H1 (cell line): Measurements from ENCODE around the gene LMNA. TPM values are rescaled to one million over a fixed set of nuclear protein-coding genes. Genes with fewer than 3 reads are reported as not detected.

Experiments used
- CTCF ChIA-PET: fragments of 300-600 bp; sonication (Branson Sonifier 250); formaldehyde crosslinking; loops from one replicate; lab custom pipeline; 2021; ENCODE audit not compliant: partially characterized antibody; lab: Charles Lee
- POLR2A ChIA-PET: fragments of 300-600 bp; sonication (Branson Sonifier 250); formaldehyde crosslinking; loops from one replicate; lab custom pipeline; 2021; ENCODE audit warnings: inconsistent platforms; ENCODE audit not compliant: partially characterized antibody; lab: Charles Lee
- DNase-seq, 2 experiments: peaks; one replicate each; pipeline versions ENCODE4 v3.0.0 to v3.0.0-alpha.2; 2010 to 2022; ENCODE audit warnings: low spot score in 2 of 2, low read depth in 1 of 2, mixed read lengths in 1 of 2
- FAIRE-seq: peaks from 2 replicates; lab custom pipeline; 2011; peaks lifted over from hg19 to GRCh38; lab: Jason Lieb, UNC
- H2AFZ ChIP-seq: 2 replicates; pipeline ENCODE4 v1.8.1; 2012; ENCODE audit warnings: low read length, inconsistent platforms
- H2AK5ac ChIP-seq: 2 replicates; pipeline ENCODE4 v1.6.1; 2013; ENCODE audit warnings: low read depth, low read length
- H2BK120ac ChIP-seq: replicated peaks from 2 replicates; pipeline ENCODE3; 2013; ENCODE audit warnings: low read depth, low read length, inconsistent platforms
- H2BK12ac ChIP-seq: 2 replicates; pipeline ENCODE4 v1.6.1; 2013; ENCODE audit warnings: low read depth, low read length
- H2BK15ac ChIP-seq: 2 replicates; pipeline ENCODE4 v1.6.1; 2013; ENCODE audit warnings: low read length
- H2BK20ac ChIP-seq: 2 replicates; pipeline ENCODE4 v1.6.1; 2013; ENCODE audit warnings: low read length
- H2BK5ac ChIP-seq: 2 replicates; pipeline ENCODE4 v1.6.1; 2013; ENCODE audit warnings: low read depth, low read length
- H3K14ac ChIP-seq: 2 replicates; pipeline ENCODE4 v1.6.1; 2013; ENCODE audit warnings: inconsistent platforms; ENCODE audit not compliant: insufficient read length
- H3K18ac ChIP-seq: 2 replicates; pipeline ENCODE4 v1.6.1; 2013; ENCODE audit warnings: low read length; ENCODE audit errors: extremely low read depth
- H3K23ac ChIP-seq: 2 replicates; pipeline ENCODE4 v1.6.1; 2013; ENCODE audit warnings: inconsistent platforms; ENCODE audit not compliant: insufficient read length
- H3K23me2 ChIP-seq: 2 replicates; pipeline ENCODE4 v1.6.1; 2013; ENCODE audit warnings: low read depth, low read length
- H3K27ac ChIP-seq: 2 replicates; pipeline ENCODE4 v1.6.1; 2011; ENCODE audit warnings: low read depth, low read length, inconsistent platforms
- H3K27me3 ChIP-seq, 4 experiments: replicated peaks in 1 of 4; 1 replicate in 1 of 4; 2 replicates in 3 of 4; pipeline versions ENCODE4 v1.6.1 to v1.8.1; 2011 to 2013; ENCODE audit warnings: low read length in 3 of 4, mild to moderate bottlenecking in 3 of 4, inconsistent platforms in 2 of 4, mixed read lengths in 2 of 4, moderate library complexity in 1 of 4; ENCODE audit not compliant: control insufficient read depth in 3 of 4, insufficient read depth in 3 of 4; ENCODE audit errors: extremely low read depth in 1 of 4
- H3K36me3 ChIP-seq, 4 experiments: 2 replicates each; pipeline versions ENCODE4 v1.6.1 to v1.8.1; 2011 to 2013; ENCODE audit warnings: mild to moderate bottlenecking in 4 of 4, low read length in 3 of 4, moderate library complexity in 2 of 4, control low read depth in 1 of 4, inconsistent platforms in 1 of 4; ENCODE audit not compliant: insufficient read depth in 4 of 4, control insufficient read depth in 2 of 4
- H3K4ac ChIP-seq: replicated peaks from 2 replicates; pipeline ENCODE3; 2013; ENCODE audit warnings: low read length, low read depth, mixed read lengths, inconsistent platforms; ENCODE audit not compliant: insufficient read length
- H3K4me1 ChIP-seq, 4 experiments: replicated peaks in 1 of 4; 1 replicate in 1 of 4; 2 replicates in 3 of 4; pipeline versions ENCODE4 v1.6.1 to v1.8.1; 2011 to 2013; ENCODE audit warnings: low read length in 3 of 4, inconsistent platforms in 2 of 4, mixed read lengths in 1 of 4; ENCODE audit not compliant: insufficient read depth in 4 of 4, control insufficient read depth in 3 of 4
- H3K4me2 ChIP-seq, 2 experiments: 2 replicates each; pipeline versions ENCODE4 v1.6.1 to v1.8.1; 2011 to 2013; ENCODE audit warnings: low read depth in 2 of 2, low read length in 2 of 2, control low read depth in 1 of 2, inconsistent platforms in 1 of 2, mild to moderate bottlenecking in 1 of 2; ENCODE audit not compliant: insufficient read depth in 1 of 2
- H3K4me3 ChIP-seq, 4 experiments: fragments of 200-600, 300-600 bp in 1 of 4; sonication (generic), shearing (Covaris generic), sonication (Bioruptor Twin) in 1 of 4; 2 replicates each; pipeline versions ENCODE4 v1.5.1 to v1.8.1; 2011 to 2016; ENCODE audit warnings: low read length in 4 of 4, low read depth in 3 of 4, control low read depth in 2 of 4, inconsistent platforms in 2 of 4, mild to moderate bottlenecking in 2 of 4, mixed read lengths in 1 of 4, moderate library complexity in 1 of 4; ENCODE audit not compliant: insufficient read depth in 2 of 4; ENCODE audit errors: extremely low read depth in 1 of 4
- H3K56ac ChIP-seq: replicated peaks from 2 replicates; pipeline ENCODE3; 2013; ENCODE audit warnings: low read depth, mild to moderate bottlenecking, mixed read lengths, low read length, inconsistent platforms; ENCODE audit not compliant: insufficient read length
- H3K79me1 ChIP-seq: 2 replicates; pipeline ENCODE4 v1.6.1; 2013; ENCODE audit warnings: low read depth, low read length, control low read depth
- H3K79me2 ChIP-seq, 2 experiments: 2 replicates each; pipeline versions ENCODE4 v1.6.1 to v1.8.1; 2012 to 2013; ENCODE audit warnings: low read length in 2 of 2, mild to moderate bottlenecking in 2 of 2, inconsistent platforms in 1 of 2; ENCODE audit not compliant: insufficient read depth in 2 of 2, control insufficient read depth in 1 of 2
- H3K9ac ChIP-seq, 4 experiments: replicated peaks in 1 of 4; 1 replicate in 1 of 4; 2 replicates in 3 of 4; pipeline versions ENCODE4 v1.6.1 to v1.8.1; 2011 to 2013; ENCODE audit warnings: low read depth in 3 of 4, low read length in 3 of 4, control low read depth in 2 of 4, mild to moderate bottlenecking in 2 of 4, moderate library complexity in 2 of 4, inconsistent platforms in 1 of 4; ENCODE audit errors: extremely low read depth in 1 of 4
- H3K9me3 ChIP-seq, 2 experiments: 2 replicates each; pipeline versions ENCODE4 v1.6.1 to v1.8.1; 2012 to 2013; ENCODE audit warnings: mild to moderate bottlenecking in 2 of 2, moderate library complexity in 2 of 2, control low read depth in 1 of 2, inconsistent platforms in 1 of 2, low read depth in 1 of 2, low read length in 1 of 2, mixed read lengths in 1 of 2; ENCODE audit not compliant: insufficient read depth in 2 of 2
- H4K20me1 ChIP-seq, 2 experiments: replicated peaks in 1 of 2; 2 replicates each; pipeline versions ENCODE3 to v1.8.1; 2011 to 2013; ENCODE audit warnings: inconsistent platforms in 2 of 2, low read length in 2 of 2, mild to moderate bottlenecking in 1 of 2; ENCODE audit not compliant: insufficient read depth in 2 of 2, control insufficient read depth in 1 of 2
- H4K5ac ChIP-seq: 2 replicates; pipeline ENCODE4 v1.6.1; 2013; ENCODE audit warnings: low read length, low read depth, mixed read lengths, inconsistent platforms; ENCODE audit not compliant: insufficient read length
- H4K8ac ChIP-seq: 2 replicates; pipeline ENCODE4 v1.8.0; 2013; ENCODE audit warnings: mild to moderate bottlenecking, moderate library complexity, low read length, inconsistent platforms; ENCODE audit not compliant: insufficient read depth; ENCODE audit errors: extremely low read depth
- H4K91ac ChIP-seq: replicated peaks from 2 replicates; pipeline ENCODE3; 2013; ENCODE audit warnings: low read length, mixed read lengths, inconsistent platforms; ENCODE audit not compliant: insufficient read length
- CHD1 ChIP-seq: IDR thresholded peaks from 2 replicates; pipeline ENCODE4 v1.6.1; 2012; ENCODE audit warnings: low read depth, low read length, improper control_type of control experiment
- CHD2 ChIP-seq: IDR thresholded peaks from 2 replicates; pipeline ENCODE4 v1.6.1; 2012; ENCODE audit warnings: low read length, improper control_type of control experiment
- CREB1 ChIP-seq: IDR thresholded peaks from 2 replicates; pipeline ENCODE4 v1.6.1; 2012; ENCODE audit warnings: inconsistent platforms
- CTBP2 ChIP-seq: IDR thresholded peaks from 2 replicates; pipeline ENCODE4 v1.7.0; 2011; ENCODE audit warnings: borderline replicate concordance, mild to moderate bottlenecking, moderate library complexity, mixed read lengths, low read length; ENCODE audit not compliant: insufficient read depth, insufficient read length
- KDM1A ChIP-seq: fragments of 200-600, 300-600 bp; sonication (generic); IDR thresholded peaks from 2 replicates; pipeline ENCODE4 v1.7.1; 2016; ENCODE audit warnings: mild to moderate bottlenecking, low read length, borderline replicate concordance
- SIRT6 ChIP-seq: IDR thresholded peaks from one replicate; pipeline ENCODE4 v1.7.1; 2012; ENCODE audit warnings: low read length, inconsistent platforms
- SP1 ChIP-seq: IDR thresholded peaks from 2 replicates; pipeline ENCODE4 v1.6.1; 2011; ENCODE audit warnings: low read depth, low read length
- TEAD4 ChIP-seq: IDR thresholded peaks from 2 replicates; pipeline ENCODE4 v1.6.1; 2012; ENCODE audit warnings: low read depth, low read length, inconsistent platforms, mixed read lengths
- YY1 ChIP-seq: IDR thresholded peaks from 2 replicates; pipeline ENCODE4 v1.6.1; 2011; ENCODE audit warnings: low read depth, mild to moderate bottlenecking, low read length
- WGBS, 2 experiments: shearing (Covaris generic) in 1 of 2; methylation state at CpG; one replicate each; pipeline versions ENCODE4 v1.1.6 to v1.1.7; 2013 to 2015; ENCODE audit warnings: low lambda C conversion rate in 2 of 2, mixed read lengths in 2 of 2, inconsistent platforms in 1 of 2, low coverage in 1 of 2, missing lambda C conversion rate in 1 of 2; ENCODE audit not compliant: insufficient replicate concordance in 2 of 2, insufficient coverage in 1 of 2, insufficient read length in 1 of 2; ENCODE audit errors: extremely low coverage in 1 of 2, missing lambda C conversion rate in 1 of 2; 5-methylcytosine and 5-hydroxymethylcytosine counted together
- polyA plus RNA-seq, 7 experiments: library from polyadenylated mRNA; depleted of rRNA in 3 of 7; stranded (reverse) in 5 of 7; unstranded in 2 of 7; fragments of >200 nt in 5 of 7; fragments of 200-250 nt in 2 of 7; gene quantifications; 1 replicate in 5 of 7; 2 replicates in 1 of 7; 4 replicates in 1 of 7; pipeline versions ENCODE4 v1.2.1 to v1.2.3, GENCODE V29; 2011 to 2013; ENCODE audit warnings: missing spikeins in 2 of 7, mixed read lengths in 2 of 7
- total RNA-seq: library from RNA; stranded (reverse); fragmentation: NEBNext Ultra II Directional; extraction: Animal tissue kit (Norgen Biotek cat#: 25700); gene quantifications from 2 replicates; pipeline ENCODE4 v1.2.1, GENCODE V29; 2021

The LMNA gene
- total and polyA plus RNA-seq, 2 of the 8 experiments (the other 6 are each of a cell fraction or from before 2014, with no cell fraction given): 25.8 to 46.8 TPM

DNA sequence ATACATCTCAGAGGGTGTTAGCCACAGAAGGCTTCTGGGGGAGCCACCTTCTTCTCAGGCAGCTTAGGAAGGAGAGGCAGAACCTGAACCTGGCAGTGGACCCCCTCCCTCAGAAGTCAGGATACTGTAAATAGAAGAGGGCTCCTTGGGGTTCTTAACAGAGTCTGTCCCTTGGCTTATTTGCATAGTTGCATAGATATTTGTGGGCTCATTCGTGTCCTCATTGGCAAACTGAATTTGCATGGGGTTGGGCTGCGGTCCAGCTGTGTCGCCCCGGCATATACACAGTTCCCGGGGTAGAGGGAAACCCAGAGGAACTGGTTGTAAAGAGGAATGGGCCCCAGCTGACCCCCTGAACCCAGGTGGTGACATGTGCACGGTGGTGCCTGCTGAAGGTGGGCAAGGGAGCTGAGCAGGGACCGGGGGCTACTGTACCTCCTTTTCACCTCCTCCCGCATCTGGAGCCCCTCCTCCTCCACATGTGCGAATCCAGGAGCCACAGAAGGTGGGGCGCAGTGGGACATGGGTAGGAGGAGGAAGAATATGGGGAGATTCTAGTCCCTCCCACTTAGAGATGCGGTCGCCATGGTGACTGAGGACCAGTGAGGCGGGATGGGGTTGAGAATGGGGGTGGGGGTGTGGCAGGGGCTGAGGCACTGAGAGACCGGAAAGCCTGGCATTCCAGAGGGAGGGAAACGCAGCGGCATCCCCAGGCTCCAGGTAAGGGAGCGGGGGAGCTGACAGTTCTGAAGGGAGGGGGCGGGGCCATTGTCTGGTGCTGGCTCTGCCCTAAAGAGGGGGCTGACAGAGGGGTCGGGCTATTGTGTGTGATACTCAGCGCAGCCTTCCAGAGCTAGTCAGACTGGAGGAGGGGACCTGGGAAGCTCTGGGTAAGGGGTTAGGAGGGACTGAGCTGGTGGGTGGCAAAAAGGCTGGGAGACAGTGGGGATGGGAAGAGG, 35.1 kb downstream of the LMNA start:
- H3K4me1 ChIP-seq: peaks cover 27 to 48% (median 28%) of the 10 kb centered on the region in 4 experiments
- H3K4me2 ChIP-seq: peak overlapping the region; percentile 67 to 87
- TF ChIP-seq TEAD4 (peak; percentile 95), CTBP2 (peak; percentile 90), SIRT6 (no peak), KDM1A (peak; percentile 67; the same call in 1 of the 2 replicates), YY1 (peak; percentile 66; the same call in 1 of the 2 replicates), SP1 (peak; percentile 63; the same call in 1 of the 2 replicates), CREB1 (peak; percentile 39; the same call in 1 of the 2 replicates), CHD1 (no peak), CHD2 (0 out of 2 replicates have a peak, but pooled peaks have one; percentile 7)

More for the DNA sequence above, 35.1 kb downstream of the LMNA start:
- DNase-seq (peak; percentile 90 to 92), FAIRE-seq (no peak)
- Histone ChIP-seq H2BK20ac (peak overlapping the region; percentile 90; the same call in 1 of the 2 replicates), H3K14ac (peak overlapping the region; percentile 2), H3K36me3 (no peaks in the 10 kb centered on the region), H3K23me2 (peaks cover 3% of the 10 kb centered on the region; the same call in 1 of the 2 replicates), H4K91ac (peak overlapping the region; percentile 32), H3K18ac (peak overlapping the region; percentile 96), H2BK15ac (peak overlapping the region; percentile 95; the same call in 1 of the 2 replicates), H3K4me3 (peak overlapping the region; percentile 4 to 43 (median 34); a peak in 7 of 8 replicates), H3K27me3 (no peaks in the 10 kb centered on the region), H3K9me3 (no peaks in the 10 kb centered on the region), H4K20me1 (no peaks in the 10 kb centered on the region), H2BK5ac (peak overlapping the region; percentile 94; the same call in 1 of the 2 replicates), H3K9ac (no peak overlapping the region), H2BK12ac (peak overlapping the region; percentile 94; the same call in 1 of the 2 replicates), H3K27ac (no peak overlapping the region), H2AK5ac (peak overlapping the region; percentile 82), H3K79me2 (no peaks in the 10 kb centered on the region), H3K4ac (no peak overlapping the region), H3K79me1 (no peaks in the 10 kb centered on the region; the same call in 1 of the 2 replicates), H2BK120ac (no peak overlapping the region), H4K8ac (0 out of 2 replicates have a peak overlapping the region, but pooled peaks have one; percentile 16), H2AFZ (no peak overlapping the region), H3K23ac (no peak overlapping the region), H4K5ac (peak overlapping the region; percentile 1), H3K56ac (no peak overlapping the region)
- 14% methylated on average over 14 of the region's 20 CpGs; no CpG with 5 or more reads in 1 of the 2 experiments for WGBS, 2 experiments
- ChIA-PET CTCF (interaction anchor here (0.6 to 42.4 kb wide), 22 partner anchors 8 to 380 kb away, joined by 3 to 1994 read pairs (median 3); partner anchors contain the start of genes BGLAP, MEX3A, PAQR6 and PMF1), POLR2A (interaction anchor here (0.7 to 8.5 kb wide), 16 partner anchors 12 to 98 kb away, joined by 3 to 64 read pairs (median 4); partner anchors contain the start of genes PAQR6, PMF1 and SLC25A44)
